Nephron progenitor cell (in vitro differentiated cells): ENCODE results near the gene SERPINB1.

Experiments
- DNase-seq: peaks from one replicate; pipeline ENCODE4 v3.0.0; 2021
- H3K27ac Mint-ChIP-seq: 2 replicates; pipeline ENCODE4 v1.8.0; 2021; ENCODE audit warnings: mild to moderate bottlenecking, moderate library complexity, mixed read lengths
- H3K27me3 Mint-ChIP-seq: 2 replicates; pipeline ENCODE4 v1.8.0; 2021; ENCODE audit warnings: mild to moderate bottlenecking, low read depth, mixed read lengths; ENCODE audit not compliant: poor library complexity
- H3K36me3 Mint-ChIP-seq: 2 replicates; pipeline ENCODE4 v1.8.0; 2021; ENCODE audit warnings: low read depth, mixed read lengths
- H3K4me1 Mint-ChIP-seq: 2 replicates; pipeline ENCODE4 v1.8.0; 2021; ENCODE audit warnings: mixed read lengths
- H3K4me3 Mint-ChIP-seq: 2 replicates; pipeline ENCODE4 v1.8.0; 2021; ENCODE audit warnings: mild to moderate bottlenecking, moderate library complexity, mixed read lengths
- H3K9me3 Mint-ChIP-seq: 2 replicates; pipeline ENCODE4 v1.8.0; 2021; ENCODE audit warnings: mild to moderate bottlenecking, moderate library complexity, mixed read lengths
- TF ChIP-seq, protein P1 (sequence below): fragments of 200-600 bp; sonication (generic); IDR thresholded peaks from 2 replicates; pipeline ENCODE4 v1.5.0; 2021; ENCODE audit warnings: antibody characterized with exemption

The SERPINB1 gene

GRCh38 chr6:2870046-2870636 lies 28.5 kb upstream of the SERPINB1 start:
- Mint-ChIP-seq H3K4me3 (no peak overlapping the region), H3K9me3 (peaks cover 5% of the 10 kb centered on the region), H3K27me3 (peaks cover 19% of the 10 kb centered on the region), H3K4me1 (peaks cover 32% of the 10 kb centered on the region), H3K36me3 (no peaks in the 10 kb centered on the region), H3K27ac (no peak overlapping the region)
- TF ChIP-seq, protein P1, sequence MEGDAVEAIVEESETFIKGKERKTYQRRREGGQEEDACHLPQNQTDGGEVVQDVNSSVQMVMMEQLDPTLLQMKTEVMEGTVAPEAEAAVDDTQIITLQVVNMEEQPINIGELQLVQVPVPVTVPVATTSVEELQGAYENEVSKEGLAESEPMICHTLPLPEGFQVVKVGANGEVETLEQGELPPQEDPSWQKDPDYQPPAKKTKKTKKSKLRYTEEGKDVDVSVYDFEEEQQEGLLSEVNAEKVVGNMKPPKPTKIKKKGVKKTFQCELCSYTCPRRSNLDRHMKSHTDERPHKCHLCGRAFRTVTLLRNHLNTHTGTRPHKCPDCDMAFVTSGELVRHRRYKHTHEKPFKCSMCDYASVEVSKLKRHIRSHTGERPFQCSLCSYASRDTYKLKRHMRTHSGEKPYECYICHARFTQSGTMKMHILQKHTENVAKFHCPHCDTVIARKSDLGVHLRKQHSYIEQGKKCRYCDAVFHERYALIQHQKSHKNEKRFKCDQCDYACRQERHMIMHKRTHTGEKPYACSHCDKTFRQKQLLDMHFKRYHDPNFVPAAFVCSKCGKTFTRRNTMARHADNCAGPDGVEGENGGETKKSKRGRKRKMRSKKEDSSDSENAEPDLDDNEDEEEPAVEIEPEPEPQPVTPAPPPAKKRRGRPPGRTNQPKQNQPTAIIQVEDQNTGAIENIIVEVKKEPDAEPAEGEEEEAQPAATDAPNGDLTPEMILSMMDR = no peak
- no peak for DNase-seq

- TF ChIP-seq, protein P1 = no peak
- no peak overlapping the region for H3K4me3 Mint-ChIP-seq
Measured at GRCh38 chr6:2868637-2869036, 27.0 kb upstream of the SERPINB1 start.

DNA sequence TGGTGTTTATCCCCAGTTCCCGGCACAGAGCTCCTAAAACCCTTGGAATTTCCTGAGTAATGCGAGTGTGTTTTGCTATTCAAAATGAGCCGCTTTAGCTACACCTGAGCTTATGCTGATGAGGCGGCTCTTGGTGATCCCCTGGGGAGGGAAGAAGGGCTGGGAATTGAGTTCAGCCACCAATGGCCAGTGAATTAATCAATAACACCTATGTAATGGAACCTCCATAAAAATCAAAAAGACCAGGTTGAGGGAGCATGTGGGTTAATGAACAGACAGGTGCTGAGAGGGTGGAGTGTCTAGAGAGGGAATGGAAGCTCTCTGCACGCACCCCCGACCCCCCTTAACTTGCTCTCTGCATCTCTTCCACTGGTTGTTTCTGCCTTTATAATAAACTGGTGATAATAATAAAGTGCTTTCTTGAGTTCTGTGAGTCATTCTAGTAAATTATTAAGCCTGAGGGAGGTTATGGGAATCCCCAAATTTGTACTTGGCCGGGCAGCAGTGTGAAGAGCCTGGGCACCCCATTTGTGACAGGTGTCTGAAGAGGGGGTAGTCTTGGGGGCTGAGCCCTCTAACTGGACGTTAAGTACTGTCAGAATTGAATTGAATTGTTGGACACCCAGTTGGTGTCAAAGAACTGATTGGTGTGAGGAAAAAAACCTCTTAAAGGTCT lies 24.6 kb upstream of the SERPINB1 start:
- DNase-seq = no peak
- Mint-ChIP-seq H3K4me1 (peaks cover 32% of the 10 kb centered on the region), H3K27me3 (peaks cover 5% of the 10 kb centered on the region), H3K27ac (peak overlapping the region; percentile 12), H3K9me3 (peaks cover 6% of the 10 kb centered on the region), H3K36me3 (no peaks in the 10 kb centered on the region), H3K4me3 (no peak overlapping the region)
- TF ChIP-seq, protein P1 = no peak

More at GRCh38 chr6:2868637-2869036, 27.0 kb upstream of the SERPINB1 start:
- Mint-ChIP-seq H3K27ac (no peak overlapping the region), H3K9me3 (peaks cover 5% of the 10 kb centered on the region), H3K27me3 (peaks cover 10% of the 10 kb centered on the region), H3K4me1 (peaks cover 41% of the 10 kb centered on the region), H3K36me3 (no peaks in the 10 kb centered on the region)
- no peak for DNase-seq

DNA sequence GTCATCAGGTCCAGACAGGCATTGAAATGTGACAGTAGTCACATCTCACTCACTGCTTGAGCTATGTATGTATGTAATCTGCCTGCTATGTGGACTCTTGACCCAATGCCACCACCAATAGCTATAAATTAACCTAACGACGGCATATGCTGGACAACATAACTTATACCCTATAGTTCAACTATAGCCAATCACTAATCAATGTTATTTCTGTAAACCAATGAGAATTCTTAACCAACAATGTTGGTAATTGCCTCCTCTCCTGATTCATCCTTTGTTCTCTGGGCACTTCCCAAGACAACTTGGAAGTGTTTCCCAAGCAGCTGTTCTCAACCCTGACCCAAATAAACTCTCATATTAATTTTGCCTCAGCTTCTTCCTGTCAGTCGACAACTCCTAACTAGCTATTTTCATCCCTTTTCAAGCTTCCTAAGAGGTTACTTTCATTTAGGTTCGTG lies 24.1 kb upstream of the SERPINB1 start:
- no peak overlapping the region for H3K4me3 Mint-ChIP-seq
- peaks cover 9% of the 10 kb centered on the region for H3K9me3 Mint-ChIP-seq
- H3K36me3 Mint-ChIP-seq = no peaks in the 10 kb centered on the region
- TF ChIP-seq, protein P1 = no peak
- DNase-seq = no peak
- H3K4me1 Mint-ChIP-seq = peaks cover 34% of the 10 kb centered on the region
- peak overlapping the region; percentile 12 for H3K27ac Mint-ChIP-seq
- H3K27me3 Mint-ChIP-seq = peaks cover 5% of the 10 kb centered on the region

GRCh38 chr6:2865270-2865669 lies 23.6 kb upstream of the SERPINB1 start:
- H3K9me3 Mint-ChIP-seq = peaks cover 9% of the 10 kb centered on the region
- H3K4me3 Mint-ChIP-seq = no peak overlapping the region
- H3K27ac Mint-ChIP-seq = no peak overlapping the region

More at GRCh38 chr6:2865270-2865669, 23.6 kb upstream of the SERPINB1 start:
- no peak for DNase-seq
- TF ChIP-seq, protein P1 = no peak
- Mint-ChIP-seq H3K27me3 (peaks cover 5% of the 10 kb centered on the region), H3K4me1 (peaks cover 34% of the 10 kb centered on the region), H3K36me3 (no peaks in the 10 kb centered on the region)
